Stimulated activated CD4-positive, alpha-beta T cell treated with anti-CD3 and anti-CD28 coated beads, TNF-alpha, amount 100 ng/mL, for 48 hours (primary cell): ENCODE results near the gene ZMYM2.
"Not testable (repeated sequence)": the region's sequence is repeated elsewhere in the genome, so short reads cannot be mapped to it uniquely, and the experiment has no call there.

Experiments used
- DNase-seq, 3 donors: peaks; one replicate each; pipeline ENCODE4 v3.0.0-alpha.2; 2020; ENCODE audit warnings: low read depth in 3 of 3

The ZMYM2 gene

DNA sequence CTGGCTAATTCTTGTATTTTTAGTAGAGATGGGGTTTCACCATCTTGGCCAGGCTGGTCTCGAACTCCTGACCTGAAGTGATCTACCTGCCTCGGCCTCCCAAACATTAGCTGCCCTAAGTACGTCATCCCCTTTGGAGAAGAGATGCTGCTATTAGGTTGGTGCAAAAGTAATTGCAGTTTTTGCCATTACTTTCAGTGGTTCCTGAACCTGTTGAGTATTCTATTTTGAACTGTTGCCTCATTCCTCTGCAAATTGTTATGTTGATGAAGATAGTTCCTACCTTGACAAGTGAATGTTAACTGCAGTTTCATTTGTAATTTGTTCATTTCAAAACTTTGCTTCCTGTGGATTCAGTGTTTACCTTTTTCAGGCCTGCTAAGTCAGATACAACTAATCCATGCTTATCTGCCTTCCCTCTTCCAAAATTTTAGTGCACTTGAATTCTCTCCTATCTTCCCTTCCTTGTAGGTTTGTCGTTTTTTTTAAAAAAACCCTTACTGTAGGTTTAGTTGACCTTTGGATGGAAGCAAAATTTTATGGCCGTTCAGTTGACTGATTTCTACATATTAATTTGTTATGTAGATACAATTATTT is 24.0 kb downstream of the ZMYM2 start:
- no peak for DNase-seq

DNA sequence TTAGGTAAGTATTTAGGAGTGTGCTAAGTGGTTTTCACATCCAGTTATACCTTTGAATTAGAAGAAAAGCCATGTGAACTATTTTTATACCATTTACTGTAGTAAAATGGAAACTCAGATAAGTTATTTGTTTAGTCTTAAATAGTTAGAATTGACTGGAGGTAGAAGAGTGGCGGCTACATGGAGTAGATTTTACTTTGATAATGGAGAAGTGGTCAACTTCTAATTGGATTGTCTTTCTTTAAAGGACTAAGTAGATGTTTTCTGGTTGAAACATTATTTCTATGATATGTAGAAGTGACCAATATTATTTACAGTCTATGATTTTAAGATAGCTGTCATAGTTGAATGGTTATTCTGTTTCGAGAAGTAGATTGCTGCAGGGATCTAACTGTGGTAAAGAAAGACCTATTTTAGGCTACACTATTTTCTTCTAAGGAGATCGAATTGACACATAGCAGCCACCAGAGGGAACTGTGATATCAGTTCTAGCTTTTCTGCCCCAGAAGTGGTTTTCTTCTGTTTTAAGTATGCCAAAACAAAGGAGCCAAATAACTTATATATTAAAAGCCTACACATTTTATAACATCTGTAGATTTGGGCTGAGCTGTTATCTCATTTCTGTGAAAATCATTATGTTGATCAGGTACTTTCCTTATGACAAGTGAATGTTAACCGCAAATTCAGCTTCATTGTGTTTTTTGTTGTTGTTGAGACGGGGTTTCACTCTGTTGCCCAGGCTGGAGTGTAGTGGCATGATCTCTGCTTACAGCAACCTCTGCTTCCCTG is 26.1 kb downstream of the ZMYM2 start:
- DNase-seq = no peak

- no peak for DNase-seq
Measured at GRCh38 chr13:19985219-19985556, 26.7 kb downstream of the ZMYM2 start.

DNA sequence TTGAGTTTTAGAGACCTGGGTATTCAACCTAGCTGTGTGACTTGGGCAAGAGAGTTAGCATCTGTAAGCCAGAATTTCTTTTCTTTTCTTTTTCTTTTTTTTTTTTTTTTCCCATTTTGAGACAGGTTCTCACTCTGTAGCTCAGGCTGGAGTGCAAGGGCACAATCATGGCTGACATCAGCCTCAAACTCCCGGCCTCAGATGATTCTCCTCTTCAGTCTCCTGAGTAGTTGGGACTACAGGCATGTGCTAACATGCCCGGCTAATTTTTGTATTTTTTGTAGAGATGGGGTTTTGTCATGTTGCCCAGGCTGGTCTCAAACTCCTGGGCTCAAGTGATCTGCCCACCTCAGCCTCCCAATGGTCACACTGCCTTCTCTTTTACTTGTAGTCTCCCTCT is 33.0 kb downstream of the ZMYM2 start:
- DNase-seq = no peak

- no peak for DNase-seq
Measured at GRCh38 chr13:19993024-19993423, 34.5 kb downstream of the ZMYM2 start.

DNA sequence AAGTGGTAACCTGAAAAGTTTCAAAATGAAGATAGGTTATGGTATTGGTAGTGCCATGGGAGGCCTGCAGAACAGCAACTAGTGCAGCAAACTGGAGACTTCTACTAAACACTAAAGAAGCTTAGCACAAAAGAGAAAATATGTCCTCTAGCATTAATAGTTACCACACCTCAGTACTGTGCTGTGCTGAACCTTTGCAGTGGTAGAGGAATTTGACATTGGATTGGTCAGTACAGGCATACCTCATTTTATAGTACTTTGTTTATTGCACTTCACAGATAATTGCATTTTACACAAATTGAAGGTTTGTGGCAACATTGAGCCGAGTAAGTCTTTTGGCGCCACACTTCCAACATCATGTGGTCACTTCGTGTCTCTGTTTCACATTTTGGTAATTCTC is 40.4 kb downstream of the ZMYM2 start:
- DNase-seq = no peak

GRCh38 chr13:20000062-20000552 is 41.6 kb downstream of the ZMYM2 start:
- no peak for DNase-seq

- no peak for DNase-seq
Measured at GRCh38 chr13:20001366-20002190, 43.1 kb downstream of the ZMYM2 start.

DNA sequence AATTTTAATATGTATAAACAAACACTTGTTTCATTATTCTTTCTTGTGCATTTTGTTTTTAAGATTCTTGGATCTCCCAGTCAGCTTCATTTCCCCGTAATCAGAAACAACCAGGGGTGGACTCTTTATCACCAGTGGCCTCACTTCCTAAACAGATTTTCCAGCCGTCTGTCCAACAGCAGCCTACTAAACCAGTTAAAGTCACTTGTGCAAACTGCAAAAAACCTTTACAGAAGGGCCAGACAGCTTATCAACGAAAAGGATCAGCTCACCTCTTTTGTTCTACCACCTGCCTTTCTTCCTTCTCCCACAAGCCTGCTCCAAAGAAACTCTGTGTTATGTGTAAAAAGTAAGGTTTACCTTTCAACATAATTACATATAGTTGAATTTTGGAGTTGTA is 44.3 kb downstream of the ZMYM2 start:
- no peak for DNase-seq

GRCh38 chr13:20006206-20006605 is 47.7 kb downstream of the ZMYM2 start:
- no peak for DNase-seq

- DNase-seq = no peak
Measured at GRCh38 chr13:20015763-20016162, 57.2 kb downstream of the ZMYM2 start.

GRCh38 chr13:20016649-20017364 is 58.3 kb downstream of the ZMYM2 start:
- DNase-seq = no peak

- no peak for DNase-seq
Measured at GRCh38 chr13:20017365-20017711, 58.8 kb downstream of the ZMYM2 start.

DNA sequence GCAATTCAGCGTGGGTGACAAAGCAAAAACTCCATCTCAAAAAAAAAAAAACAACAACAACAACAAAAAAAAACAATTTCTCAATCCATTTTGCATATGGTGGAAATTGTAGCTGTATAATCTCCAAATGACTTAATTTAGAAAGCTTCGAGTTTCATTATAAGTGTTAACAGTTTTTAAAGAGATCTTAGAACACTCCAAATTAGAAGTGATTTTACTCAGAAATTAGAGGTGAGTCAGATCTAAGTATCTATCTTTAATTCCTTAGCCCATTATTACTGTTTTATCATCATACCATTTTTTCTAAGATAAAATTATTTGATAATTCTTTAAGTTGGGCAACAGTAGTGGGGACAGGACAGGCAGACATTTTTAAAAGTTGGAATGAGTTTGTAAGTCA is 60.5 kb downstream of the ZMYM2 start:
- DNase-seq = no peak

- DNase-seq = no peak
Measured at GRCh38 chr13:20024702-20025101, 66.2 kb downstream of the ZMYM2 start.

- no peak for DNase-seq
Measured at GRCh38 chr13:20028953-20029352, 70.4 kb downstream of the ZMYM2 start.

GRCh38 chr13:20033486-20033885 is 75.0 kb downstream of the ZMYM2 start:
- DNase-seq = no peak

DNA sequence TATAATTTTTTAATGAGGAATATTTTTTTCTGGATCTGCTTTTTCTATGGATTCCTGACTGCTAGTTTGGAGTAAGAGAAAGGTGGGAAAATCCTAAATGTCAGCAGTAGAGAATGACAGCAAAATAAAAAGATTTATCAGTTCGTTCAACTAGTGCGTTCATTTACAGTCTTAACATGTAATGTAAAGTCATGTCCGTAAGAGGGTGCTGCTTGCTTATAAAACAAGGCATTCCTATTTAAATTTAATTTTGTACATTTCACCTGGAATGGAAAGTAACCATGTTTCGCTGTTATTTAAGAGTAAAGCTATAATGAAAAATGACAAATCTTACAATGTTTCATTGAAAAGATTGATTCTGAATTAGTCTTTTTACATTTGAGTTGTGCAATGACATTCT is 76.6 kb downstream of the ZMYM2 start:
- no peak for DNase-seq

- DNase-seq = no peak
Measured at GRCh38 chr13:20037908-20038307, 79.4 kb downstream of the ZMYM2 start.

GRCh38 chr13:20042603-20043002 is 84.1 kb downstream of the ZMYM2 start:
- DNase-seq = not testable (repeated sequence)

GRCh38 chr13:20043207-20043925 is 84.8 kb downstream of the ZMYM2 start:
- no peak for DNase-seq
